Nephron progenitor cell (in vitro differentiated cells): ENCODE data around the gene IL9.

Experiments used
- DNase-seq: peaks from one replicate; pipeline ENCODE4 v3.0.0; 2021
- H3K27ac Mint-ChIP-seq: 2 replicates; pipeline ENCODE4 v1.8.0; 2021; ENCODE audit warnings: mild to moderate bottlenecking, moderate library complexity, mixed read lengths
- H3K27me3 Mint-ChIP-seq: 2 replicates; pipeline ENCODE4 v1.8.0; 2021; ENCODE audit warnings: mild to moderate bottlenecking, low read depth, mixed read lengths; ENCODE audit not compliant: poor library complexity
- H3K36me3 Mint-ChIP-seq: 2 replicates; pipeline ENCODE4 v1.8.0; 2021; ENCODE audit warnings: low read depth, mixed read lengths
- H3K4me1 Mint-ChIP-seq: 2 replicates; pipeline ENCODE4 v1.8.0; 2021; ENCODE audit warnings: mixed read lengths
- H3K4me3 Mint-ChIP-seq: 2 replicates; pipeline ENCODE4 v1.8.0; 2021; ENCODE audit warnings: mild to moderate bottlenecking, moderate library complexity, mixed read lengths
- H3K9me3 Mint-ChIP-seq: 2 replicates; pipeline ENCODE4 v1.8.0; 2021; ENCODE audit warnings: mild to moderate bottlenecking, moderate library complexity, mixed read lengths
- TF ChIP-seq, protein P1 (sequence below): fragments of 200-600 bp; sonication (generic); IDR thresholded peaks from 2 replicates; pipeline ENCODE4 v1.5.0; 2021; ENCODE audit warnings: antibody characterized with exemption

Gene IL9

DNA sequence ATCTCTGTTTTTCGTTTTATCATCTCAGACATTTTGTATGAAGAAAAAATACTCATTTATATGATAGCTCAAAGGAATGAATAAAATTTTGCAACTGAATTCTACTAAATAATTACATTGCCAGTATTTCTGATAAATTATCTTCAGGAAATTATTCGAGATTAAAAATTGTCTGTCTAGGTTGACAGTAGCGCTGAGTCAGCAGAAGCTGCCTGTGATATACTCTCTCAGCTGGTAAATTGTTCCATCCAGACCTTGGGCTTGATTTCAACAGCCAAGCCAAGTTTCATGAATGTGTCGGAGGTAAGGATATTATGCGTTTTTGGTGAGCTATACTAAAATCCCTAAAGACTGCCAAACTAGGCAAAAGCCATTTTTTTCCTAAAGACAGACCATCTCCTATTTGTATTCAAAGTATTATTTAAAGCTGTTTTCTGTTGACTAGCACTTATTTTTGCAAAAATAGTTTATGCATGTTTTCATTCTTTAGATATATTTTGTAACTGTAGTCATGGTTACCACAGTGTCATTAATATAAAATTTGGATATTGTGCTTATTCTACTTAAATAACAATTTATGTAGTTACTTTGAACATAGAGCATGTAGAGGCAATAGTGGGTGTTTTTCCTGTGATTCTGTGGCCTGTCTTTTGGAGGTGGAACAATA lies 41.7 kb upstream of the IL9 start:
- TF ChIP-seq, protein P1, sequence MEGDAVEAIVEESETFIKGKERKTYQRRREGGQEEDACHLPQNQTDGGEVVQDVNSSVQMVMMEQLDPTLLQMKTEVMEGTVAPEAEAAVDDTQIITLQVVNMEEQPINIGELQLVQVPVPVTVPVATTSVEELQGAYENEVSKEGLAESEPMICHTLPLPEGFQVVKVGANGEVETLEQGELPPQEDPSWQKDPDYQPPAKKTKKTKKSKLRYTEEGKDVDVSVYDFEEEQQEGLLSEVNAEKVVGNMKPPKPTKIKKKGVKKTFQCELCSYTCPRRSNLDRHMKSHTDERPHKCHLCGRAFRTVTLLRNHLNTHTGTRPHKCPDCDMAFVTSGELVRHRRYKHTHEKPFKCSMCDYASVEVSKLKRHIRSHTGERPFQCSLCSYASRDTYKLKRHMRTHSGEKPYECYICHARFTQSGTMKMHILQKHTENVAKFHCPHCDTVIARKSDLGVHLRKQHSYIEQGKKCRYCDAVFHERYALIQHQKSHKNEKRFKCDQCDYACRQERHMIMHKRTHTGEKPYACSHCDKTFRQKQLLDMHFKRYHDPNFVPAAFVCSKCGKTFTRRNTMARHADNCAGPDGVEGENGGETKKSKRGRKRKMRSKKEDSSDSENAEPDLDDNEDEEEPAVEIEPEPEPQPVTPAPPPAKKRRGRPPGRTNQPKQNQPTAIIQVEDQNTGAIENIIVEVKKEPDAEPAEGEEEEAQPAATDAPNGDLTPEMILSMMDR = no peak
- no peaks in the 10 kb centered on the region for H3K4me1 Mint-ChIP-seq
- H3K27ac Mint-ChIP-seq = no peak overlapping the region
- H3K4me3 Mint-ChIP-seq = no peak overlapping the region
- H3K36me3 Mint-ChIP-seq = no peaks in the 10 kb centered on the region
- no peak for DNase-seq
- H3K27me3 Mint-ChIP-seq = peaks cover 40% of the 10 kb centered on the region
- no peaks in the 10 kb centered on the region for H3K9me3 Mint-ChIP-seq

DNA sequence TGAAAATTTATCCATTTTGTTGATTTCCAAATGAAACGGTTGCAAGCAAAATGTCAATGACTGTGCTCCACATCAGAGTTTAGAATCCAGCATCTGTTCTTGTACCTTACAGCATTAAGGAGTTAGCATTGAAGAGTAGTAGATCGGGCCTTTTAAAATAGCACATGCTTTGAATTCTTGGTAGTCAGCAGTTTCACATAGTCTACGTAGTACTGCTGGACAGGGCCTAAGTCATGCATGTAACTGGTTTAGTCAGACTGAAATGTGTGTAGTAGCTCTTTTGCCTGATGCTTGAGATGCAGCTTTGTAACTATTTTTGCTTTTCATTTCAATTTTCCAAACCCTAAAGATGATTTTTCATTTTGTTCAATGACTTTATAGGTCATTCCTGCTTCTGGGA lies 39.3 kb upstream of the IL9 start:
- peaks cover 64% of the 10 kb centered on the region for H3K27me3 Mint-ChIP-seq
- no peaks in the 10 kb centered on the region for H3K4me1 Mint-ChIP-seq
- no peak for DNase-seq
- H3K36me3 Mint-ChIP-seq = no peaks in the 10 kb centered on the region
- TF ChIP-seq, protein P1 = no peak
- H3K4me3 Mint-ChIP-seq = no peak overlapping the region
- no peak overlapping the region for H3K27ac Mint-ChIP-seq
- H3K9me3 Mint-ChIP-seq = no peaks in the 10 kb centered on the region

DNA sequence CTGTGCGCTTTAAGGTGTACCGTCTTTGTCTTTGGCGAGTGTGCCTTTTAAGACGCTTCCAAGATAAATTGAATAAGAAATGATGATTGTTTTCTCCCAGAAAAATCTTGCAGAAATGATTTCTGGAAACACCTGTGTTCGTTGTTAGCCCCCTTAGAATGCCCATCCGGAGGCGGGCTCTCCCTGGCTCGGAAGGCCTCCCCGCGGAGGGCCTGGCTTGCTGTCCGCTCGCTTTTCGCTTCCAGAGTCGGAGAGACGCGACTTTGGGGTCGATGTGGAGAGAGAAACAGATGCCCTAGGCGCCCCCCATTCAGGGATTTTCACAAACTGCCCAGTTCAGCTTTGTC lies 35.3 kb upstream of the IL9 start:
- H3K36me3 Mint-ChIP-seq = no peaks in the 10 kb centered on the region
- H3K9me3 Mint-ChIP-seq = peaks cover 16% of the 10 kb centered on the region
- H3K27me3 Mint-ChIP-seq = peaks cover 90% of the 10 kb centered on the region
- peak overlapping the region; percentile 80 for H3K4me3 Mint-ChIP-seq
- H3K27ac Mint-ChIP-seq = no peak overlapping the region
- no peaks in the 10 kb centered on the region for H3K4me1 Mint-ChIP-seq
- peak; percentile 22 for DNase-seq
- TF ChIP-seq, protein P1 = no peak

DNA sequence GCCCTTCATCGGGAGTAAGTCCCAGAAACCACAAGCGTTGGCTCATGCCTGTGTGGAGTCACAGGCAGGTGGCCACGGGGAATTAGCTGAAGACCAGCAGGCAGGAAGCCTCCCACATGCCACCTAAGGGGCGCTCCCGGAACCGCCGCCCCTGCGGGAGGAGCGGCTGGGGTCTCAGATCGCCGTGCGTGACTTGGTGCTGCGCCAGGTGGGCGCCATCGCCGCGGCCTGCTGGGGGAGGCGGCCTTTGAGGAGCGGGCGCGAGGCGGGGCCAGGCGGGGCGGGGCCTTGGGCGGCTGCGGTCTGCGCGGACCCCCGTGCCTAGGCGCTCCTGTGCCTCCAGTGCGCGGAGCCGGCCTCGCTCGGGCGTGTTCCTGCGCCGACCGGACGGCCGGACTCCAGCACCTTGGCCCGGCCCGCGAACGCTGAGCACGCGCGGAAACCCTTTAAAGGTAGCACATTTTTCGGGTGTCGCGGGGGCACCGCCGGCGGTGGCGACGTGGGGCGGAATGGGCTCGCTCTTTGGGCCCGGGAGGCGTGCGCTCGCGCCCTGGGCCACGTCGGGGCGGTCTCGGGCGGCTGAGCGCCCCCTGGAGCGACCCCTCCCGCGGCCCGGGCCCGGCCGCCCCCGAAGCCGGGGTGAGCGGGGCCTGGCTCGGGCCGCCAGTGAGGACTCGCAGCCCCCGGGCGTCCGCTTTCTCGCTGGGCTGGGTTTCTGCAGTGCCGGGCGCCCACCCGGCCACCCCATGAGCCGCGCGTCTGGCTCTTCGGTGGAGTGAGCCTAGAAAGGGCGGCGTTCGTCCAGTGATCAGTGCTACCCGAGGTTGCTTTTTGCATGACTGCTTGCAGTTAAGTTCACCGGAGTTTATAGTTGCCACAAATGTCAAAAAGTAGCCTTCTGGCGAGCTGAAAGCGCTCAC lies 34.6 kb upstream of the IL9 start:
- TF ChIP-seq, protein P1 = no peak
- Mint-ChIP-seq H3K27ac (no peak overlapping the region), H3K4me3 (peak overlapping the region; percentile 80), H3K36me3 (no peaks in the 10 kb centered on the region), H3K4me1 (no peaks in the 10 kb centered on the region), H3K27me3 (peaks cover 89% of the 10 kb centered on the region), H3K9me3 (peaks cover 16% of the 10 kb centered on the region)
- DNase-seq = peak; percentile 70

DNA sequence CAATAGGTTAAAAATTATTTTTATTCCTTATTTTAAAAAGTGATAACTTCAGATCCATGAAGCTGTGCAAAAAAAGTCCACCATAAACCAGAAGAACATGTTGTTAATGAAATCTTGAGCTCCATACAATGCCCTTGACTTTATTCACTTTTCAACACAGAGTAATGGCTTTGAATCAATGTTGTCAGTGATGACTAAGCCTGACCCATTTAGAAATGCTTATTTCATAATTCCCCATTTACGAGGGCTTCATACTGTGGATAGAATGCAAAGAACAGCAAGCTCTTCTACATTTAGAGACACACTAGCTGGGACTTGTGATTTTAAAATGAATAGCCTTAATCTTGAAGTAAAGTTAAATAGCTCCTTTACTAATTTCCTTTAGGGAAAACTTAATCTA lies 25.7 kb upstream of the IL9 start:
- Mint-ChIP-seq H3K27me3 (peaks cover 70% of the 10 kb centered on the region), H3K36me3 (no peaks in the 10 kb centered on the region), H3K9me3 (no peaks in the 10 kb centered on the region), H3K4me1 (no peaks in the 10 kb centered on the region), H3K4me3 (no peak overlapping the region), H3K27ac (no peak overlapping the region)
- no peak for DNase-seq
- TF ChIP-seq, protein P1 = no peak
